Stimulated activated CD4-positive, alpha-beta T cell treated with anti-CD3 and anti-CD28 coated beads, Interleukin-15, amount 100 ng/mL, for 48 hours (primary cell): ENCODE measurements around the gene TRRAP.

ENCODE experiments used
- DNase-seq, 2 donors: peaks; one replicate each; pipeline ENCODE4 v3.0.0-alpha.2; 2020; ENCODE audit warnings: low read depth in 2 of 2

TRRAP gene

DNA sequence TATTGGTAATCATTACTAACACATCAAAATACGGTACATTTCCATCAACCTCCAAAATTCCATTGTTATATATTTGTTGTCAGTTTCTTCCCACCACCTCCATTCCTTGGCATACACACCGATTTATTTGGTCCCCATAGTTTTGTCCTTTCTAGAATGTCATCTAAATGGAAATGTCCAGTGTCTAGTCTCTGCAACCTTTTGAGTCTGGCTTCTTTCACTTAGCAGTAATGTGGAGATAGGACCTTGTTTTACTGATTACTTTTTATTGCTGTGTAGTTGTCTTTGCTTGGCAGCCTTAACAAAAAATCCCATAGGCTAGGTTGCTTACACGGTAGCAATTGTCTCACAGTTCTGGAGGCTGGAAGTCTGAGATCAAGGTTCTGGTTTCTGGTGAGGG is 22.5 kb downstream of the TRRAP start:
- no peak for DNase-seq

DNA sequence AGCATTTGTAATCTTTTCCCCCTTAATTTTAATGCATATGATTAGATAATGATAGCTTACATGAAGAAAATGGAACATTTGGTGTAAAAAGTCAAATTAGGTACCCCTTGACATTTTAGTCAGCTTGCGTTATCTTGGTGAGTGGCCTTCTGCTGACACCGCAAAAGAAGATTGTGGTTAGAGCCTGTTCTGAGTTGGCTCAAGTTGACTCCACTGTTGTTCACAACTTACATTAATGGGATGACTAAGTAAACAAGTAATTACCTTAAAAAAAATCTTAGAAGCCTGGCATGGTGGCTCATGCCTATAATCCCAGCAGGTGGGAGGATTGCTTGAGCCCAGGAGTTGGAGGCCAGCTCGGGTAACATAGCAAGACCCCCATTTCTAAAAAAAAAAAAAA is 24.2 kb downstream of the TRRAP start:
- no peak for DNase-seq

DNA sequence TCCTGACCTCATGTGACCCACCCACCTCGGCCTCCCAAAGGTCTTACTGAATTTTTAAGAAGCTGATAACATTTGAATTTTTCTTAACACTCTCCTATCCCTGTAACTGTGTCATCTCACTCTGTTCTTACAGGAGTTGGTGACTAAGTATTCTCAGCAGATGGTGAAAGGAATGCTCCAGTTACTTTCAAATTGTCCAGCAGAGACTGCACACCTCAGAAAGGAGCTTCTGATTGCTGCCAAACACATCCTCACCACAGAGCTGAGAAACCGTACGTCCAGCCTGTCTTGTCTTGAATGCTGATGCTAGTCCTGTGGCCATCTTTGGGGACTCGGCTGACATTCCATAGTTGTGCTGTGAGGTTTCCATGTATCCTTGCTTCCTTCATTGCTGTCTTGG is 24.9 kb downstream of the TRRAP start:
- DNase-seq, result no peak

DNA sequence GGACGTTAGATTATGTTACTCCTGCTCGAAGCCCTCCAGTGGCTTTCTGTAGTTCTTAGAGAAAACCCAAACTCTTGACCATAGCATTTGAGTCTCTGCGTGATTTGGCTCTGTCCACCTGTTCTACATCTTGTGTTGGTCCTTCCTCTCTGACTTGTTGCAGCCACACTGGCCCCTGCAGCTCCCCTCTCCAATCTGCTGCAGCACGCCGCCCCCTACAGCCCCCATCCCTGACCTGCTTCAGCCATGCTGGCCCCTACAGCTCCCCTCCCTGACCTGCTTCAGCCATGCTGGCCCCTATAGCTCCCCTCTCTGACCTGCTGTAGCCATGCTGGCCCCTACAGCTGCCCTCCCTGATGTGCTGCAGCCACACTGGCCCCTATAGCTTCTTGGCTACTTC is 29.2 kb downstream of the TRRAP start:
- no peak for DNase-seq

DNA sequence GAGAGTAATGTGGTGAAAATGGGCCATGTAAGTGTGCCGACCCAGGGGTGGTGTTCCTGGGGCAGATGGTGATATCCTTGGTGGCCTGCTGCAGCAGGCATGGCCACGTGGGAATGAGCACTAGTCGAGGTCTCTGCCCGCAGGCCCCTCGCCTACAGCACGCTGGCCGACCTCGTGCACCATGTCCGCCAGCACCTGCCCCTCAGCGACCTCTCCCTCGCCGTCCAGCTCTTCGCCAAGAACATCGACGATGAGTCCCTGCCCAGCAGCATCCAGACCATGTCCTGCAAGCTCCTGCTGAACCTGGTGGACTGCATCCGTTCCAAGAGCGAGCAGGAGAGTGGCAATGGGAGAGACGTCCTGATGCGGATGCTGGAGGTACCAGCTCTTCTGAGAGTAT is 30.3 kb downstream of the TRRAP start:
- DNase-seq, result no peak

DNA sequence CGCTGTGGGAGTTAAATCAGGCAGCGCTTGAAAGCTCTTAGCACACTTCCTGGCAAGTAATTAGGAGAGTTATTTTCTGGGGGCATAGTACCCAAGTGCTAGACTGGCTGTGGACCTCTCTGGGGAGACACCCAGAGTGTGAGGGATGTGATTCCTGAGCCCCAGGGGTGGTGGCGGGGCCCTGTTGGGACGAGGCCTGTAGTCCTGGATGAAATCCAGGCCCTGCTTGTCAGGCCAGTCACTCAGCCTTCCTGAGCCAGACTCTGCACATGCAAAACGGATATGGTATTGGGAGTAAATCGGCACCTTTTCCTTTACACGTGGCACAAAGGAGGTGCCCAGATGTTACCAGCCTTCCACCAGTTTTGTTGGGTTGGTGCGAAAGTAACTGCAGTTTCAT is 31.2 kb downstream of the TRRAP start:
- no peak for DNase-seq

DNA sequence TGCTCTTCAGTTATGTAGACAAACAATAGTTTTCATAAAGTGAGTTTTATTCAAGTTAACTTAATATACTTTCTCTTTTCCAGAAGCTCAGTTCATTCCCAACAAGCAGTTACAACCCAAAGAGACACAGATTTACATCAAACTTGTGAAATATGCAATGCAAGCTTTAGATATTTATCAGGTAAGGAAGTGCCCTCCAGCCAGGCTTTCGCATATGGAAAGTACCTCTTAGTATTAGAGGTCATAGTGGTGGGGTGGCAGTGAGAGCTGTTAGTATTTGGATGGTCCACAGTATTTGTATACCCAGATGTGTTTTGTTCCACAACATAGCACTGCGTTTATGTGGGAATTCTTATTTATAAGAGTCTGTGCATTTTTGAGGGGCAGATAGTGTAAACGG is 32.1 kb downstream of the TRRAP start:
- no peak for DNase-seq

DNA sequence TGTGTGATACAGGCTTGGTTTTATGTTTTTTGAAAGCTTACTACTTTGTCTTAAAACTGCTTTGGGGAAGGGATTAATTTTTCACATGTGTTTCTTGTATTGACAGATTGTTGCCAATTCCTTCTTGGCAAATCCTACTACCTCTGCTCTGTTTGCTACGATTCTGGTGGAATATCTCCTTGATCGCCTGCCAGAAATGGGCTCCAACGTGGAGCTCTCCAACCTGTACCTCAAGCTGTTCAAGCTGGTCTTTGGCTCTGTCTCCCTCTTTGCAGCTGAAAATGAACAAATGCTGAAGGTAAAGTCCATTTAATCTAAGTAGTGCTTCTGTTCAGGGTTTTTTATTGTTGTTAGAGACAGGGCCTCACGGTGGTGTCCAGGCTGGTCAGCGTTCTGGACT is 33.6 kb downstream of the TRRAP start:
- no peak for DNase-seq

DNA sequence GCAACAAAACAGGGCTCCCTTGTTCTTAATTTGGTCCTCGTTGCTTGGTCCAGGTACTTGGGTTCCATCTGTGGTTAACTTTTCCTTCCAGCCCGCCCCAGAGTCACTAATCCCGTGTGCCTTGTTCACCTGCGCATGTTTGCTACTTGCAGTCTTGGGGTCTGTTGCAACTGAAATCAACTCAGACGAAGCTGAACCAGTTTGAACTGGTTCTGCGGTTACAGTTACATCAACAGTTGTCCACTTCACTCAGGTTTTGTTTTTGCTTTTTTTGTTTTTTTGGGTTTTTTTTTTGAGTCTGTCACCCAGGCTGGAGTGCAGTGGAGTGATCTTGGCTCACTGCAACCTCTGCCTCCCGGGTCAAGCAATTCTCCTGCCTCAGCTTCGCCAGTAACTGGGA is 34.7 kb downstream of the TRRAP start:
- no peak for DNase-seq

DNA sequence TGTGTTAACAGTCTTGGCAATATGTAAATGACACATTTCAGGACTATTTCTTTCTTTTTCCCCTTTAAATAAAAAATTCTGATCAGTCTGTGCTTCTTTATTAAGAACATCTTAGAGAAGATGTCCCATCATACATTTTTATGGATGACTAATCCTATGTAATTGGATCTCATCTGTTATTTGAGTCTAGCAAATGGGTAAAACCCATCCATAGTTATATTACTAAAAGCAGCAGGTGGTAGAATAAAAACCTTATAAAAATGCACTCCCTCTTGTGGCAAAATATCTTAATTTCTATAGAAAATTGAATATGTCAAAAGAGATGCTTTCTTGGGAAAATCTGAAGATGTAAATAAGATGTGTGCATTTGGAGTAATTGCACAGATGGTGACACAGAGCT is 35.3 kb downstream of the TRRAP start:
- no peak for DNase-seq

DNA sequence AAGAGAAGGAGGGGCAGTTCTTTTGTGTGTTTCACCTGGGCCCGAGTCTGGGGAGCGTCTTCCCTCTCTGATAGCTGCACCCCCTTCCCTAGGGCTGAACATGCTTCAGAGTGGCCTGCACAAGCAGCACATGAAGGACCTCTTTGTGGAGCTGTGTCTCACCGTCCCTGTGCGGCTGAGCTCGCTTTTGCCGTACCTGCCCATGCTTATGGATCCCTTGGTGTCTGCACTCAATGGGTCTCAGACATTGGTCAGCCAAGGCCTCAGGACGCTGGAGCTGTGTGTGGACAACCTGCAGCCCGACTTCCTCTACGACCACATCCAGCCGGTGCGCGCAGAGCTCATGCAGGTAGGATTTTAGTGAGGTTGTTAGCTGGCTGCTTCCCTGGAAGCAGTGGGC is 39.0 kb downstream of the TRRAP start:
- no peak for DNase-seq

DNA sequence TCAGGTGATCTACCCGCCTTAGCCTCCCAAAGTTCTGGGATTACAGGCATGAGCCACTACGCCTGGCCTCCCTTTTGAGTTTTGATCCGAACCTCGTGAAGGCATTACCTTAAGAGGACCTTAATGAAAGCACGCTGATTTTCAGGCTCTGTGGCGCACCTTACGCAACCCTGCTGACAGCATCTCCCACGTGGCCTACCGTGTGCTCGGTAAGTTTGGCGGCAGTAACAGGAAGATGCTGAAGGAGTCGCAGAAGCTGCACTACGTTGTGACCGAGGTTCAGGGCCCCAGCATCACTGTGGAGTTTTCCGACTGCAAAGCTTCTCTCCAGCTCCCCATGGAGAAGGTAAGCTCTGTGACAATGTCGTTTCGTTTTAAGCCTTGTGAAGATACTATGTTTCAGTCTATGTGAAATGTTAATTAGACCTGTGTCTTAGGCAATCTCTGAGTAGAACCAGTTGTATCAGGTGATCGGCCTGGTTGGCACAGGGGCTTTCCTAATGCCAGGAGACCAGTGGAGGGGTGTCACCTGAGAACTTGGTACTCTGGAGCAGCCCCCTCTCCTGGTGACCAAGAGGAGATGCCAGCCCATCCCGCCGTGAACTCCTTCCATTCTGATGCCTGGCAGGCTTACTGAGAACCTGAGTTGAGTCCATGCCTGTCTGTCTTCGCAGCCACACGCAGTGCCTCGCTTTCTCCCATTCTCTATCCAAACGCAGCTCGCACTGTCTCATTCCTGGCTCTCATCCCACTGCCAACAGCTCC is 43.5 kb downstream of the TRRAP start:
- no peak for DNase-seq

DNA sequence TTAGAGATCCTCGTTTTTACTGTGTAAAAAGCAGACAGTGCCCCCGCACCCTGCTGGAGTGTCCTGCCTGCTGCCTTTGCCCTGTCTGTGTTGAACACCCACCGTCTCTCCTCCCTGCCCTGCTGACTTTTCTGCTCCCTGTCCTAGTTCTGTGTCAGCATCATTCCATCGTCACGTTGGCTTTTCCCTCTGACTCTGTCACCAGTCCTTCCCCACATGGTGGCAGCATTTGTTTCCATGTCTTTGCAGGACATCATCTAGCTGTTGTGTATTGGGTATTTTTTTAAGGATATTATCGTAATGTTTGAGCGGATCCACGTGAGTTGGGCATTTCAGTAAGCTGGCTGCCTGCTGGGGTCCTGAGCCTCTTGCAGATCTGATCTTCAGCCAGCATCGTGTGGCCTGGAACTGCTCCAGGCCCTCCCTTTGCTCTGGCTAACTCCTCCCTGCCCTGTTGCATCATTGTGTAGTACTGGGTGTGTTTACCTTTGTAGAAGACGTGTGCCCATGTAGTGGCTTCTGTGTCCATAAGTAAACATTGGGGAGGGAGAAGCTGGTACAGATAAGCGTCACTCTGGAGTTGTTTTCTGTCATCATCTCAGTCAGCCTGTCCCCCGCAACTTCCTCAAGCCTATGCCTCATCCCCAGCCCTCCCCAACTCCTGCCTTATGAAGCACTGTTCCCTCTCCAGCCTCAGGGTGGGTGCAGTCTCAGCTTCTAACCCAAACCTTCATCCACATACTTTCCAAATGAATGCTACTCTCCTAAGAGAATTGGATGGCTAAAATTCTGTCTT is 44.3 kb downstream of the TRRAP start:
- no peak for DNase-seq

DNA sequence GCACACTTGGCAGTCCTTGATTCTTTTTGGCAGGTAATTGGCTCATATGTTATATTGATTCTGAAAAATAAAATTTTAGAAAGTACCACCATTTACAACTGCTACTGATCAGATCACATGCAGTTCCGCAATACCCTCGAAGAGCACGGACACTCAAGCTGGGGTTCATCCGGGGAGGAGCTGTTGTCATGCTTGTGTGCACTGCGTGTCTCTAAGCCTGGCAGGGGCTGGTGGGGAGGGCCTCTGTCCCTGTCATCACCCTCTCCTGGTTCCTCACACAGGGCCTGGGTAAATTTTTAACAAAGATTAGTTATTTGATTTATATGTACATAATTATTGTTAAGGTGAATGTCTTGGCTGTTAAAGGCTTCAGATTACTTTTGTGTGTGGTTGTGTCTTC is 45.2 kb downstream of the TRRAP start:
- no peak for DNase-seq

DNA sequence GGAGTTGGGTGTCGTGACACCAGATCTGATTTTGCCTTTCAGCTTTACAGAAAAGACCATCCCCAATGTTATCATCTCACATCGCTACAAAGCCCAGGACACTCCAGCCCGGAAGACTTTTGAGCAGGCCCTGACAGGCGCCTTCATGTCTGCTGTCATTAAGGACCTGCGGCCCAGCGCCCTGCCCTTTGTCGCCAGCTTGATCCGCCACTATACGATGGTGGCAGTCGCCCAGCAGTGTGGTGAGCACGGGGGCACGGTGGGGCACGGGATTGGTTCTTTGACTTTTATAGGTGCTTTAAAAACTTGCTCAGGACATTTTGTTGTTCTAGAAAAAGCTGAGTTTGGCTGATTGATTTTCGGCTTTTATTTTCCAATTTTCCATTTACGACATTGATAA is 48.8 kb downstream of the TRRAP start:
- no peak for DNase-seq

DNA sequence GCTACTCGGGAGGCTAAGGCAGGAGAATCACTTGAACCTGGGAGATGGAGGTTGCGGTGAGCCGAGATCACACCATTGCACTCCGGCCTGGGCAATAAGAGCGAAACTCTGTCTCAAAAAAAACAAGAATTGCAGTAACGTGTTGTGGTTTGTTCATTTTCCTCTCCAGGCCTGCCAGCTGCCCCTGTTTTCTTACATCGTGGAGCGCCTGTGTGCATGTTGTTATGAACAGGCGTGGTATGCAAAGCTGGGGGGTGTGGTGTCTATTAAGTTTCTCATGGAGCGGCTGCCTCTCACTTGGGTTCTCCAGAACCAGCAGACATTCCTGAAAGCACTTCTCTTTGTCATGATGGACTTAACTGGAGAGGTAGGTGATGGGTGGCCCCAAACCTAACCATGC is 52.1 kb downstream of the TRRAP start:
- DNase-seq, result no peak

DNA sequence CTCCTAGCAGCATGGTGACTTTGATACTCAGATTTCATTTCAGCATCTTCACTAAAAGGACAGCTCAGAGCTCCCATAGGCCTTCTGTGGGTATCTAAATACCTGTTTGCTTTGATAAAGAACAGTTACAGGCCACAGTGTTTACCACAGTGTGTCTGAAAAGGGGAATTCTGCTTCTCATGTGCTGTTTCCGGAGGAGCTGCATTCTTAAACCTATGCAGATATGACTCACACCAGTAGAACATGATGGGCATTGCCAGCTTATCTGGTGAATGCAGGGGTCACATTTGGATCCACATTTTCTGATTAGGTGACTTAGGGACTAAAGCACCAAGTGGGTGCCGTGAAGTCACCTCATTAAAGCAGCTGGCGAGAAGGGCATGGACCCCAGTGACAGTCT is 52.6 kb downstream of the TRRAP start:
- no peak for DNase-seq

DNA sequence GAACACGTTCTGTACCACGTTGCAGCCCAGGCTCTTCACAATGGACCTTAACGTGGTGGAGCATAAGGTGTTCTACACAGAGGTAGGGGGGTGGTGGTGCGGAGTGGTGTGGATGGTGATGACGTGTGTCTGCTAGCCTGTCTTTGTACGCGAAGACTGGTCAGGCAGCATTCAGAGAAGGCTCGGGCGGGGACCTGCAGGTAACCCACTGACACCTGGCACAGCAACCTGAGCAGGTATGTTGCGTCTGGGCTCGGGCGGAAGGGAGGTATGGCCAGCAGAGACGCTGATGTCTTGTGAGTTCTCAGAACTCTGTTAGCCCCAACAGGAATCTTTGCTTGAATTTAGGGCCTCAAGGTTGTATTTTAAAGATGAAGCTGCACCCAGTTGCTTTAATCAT is 55.0 kb downstream of the TRRAP start:
- DNase-seq, result no peak

DNA sequence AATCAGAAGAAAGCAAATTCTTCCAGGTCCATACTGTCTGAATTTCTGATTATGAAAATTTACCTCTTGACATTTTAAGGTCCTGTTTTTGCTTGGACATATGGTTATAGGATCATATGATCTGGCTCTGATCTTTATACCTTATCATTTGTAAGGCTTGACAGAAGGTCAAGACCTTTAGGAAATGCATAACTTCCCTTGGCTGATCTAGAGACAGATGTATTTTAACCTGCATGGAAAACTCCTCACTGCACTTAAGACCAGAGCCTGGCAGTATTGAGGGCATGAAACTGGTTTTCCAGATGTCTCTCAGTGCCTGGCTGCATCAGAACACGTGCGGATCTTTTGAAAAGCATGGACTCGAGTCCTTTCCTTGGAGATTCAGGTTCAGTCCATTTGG is 55.9 kb downstream of the TRRAP start:
- DNase-seq, result no peak

DNA sequence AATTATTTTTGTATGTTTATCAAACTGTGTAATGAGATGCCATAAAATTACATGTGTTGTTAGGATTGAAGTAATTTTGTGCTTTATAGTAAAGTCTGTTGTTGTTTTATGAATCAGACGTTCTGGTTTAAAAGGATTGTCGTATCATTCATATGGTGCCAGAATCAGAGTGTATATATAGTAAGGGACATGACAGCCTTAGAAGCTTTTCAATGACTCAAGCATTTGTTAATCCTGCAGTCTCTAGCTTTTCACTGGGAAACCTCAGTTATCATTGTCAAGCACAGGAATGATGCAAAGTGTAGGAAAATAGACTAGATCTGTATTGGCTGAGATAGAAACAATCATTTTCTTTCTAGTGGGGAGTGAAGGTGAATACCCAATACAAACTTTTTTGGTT is 57.5 kb downstream of the TRRAP start:
- no peak for DNase-seq

DNA sequence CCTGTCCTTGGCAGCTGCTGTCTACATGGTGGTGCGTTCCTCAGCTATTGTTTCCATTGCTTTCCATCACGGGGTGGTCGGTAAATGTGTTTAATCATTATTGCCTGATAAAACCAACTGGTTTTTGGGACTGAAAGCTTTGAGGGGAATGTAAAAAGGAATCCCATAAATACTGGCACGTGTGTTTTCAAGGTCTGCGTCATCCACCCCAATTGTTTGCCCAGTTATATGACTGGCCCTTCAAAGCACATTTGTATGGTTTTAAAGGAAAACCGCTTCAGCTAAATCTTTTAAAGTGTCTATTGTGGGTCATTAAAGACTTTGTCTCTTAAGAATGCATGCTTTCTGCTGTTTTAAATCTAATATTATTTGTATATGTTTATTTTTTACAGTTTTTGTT is 65.0 kb downstream of the TRRAP start:
- DNase-seq, result no peak

DNA sequence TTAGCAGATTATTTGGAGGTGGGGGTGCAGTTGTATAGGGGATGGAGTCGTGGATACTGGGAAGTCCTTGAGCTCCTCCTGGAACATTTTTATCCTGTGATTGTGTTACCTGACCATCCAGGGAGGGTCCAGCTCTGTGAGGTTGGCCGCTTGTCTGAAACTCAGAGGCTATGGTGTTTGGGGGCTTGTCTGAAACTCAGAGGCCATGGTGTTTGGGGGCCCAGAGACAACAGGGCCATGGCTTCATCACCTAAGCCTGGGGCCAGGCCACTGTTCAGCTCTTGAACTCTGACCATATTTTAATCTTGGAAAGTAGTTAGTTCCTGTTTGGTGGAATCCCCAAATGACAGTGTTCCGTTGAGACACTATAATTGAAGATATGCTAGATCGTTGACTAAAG is 66.1 kb downstream of the TRRAP start:
- DNase-seq, result no peak

DNA sequence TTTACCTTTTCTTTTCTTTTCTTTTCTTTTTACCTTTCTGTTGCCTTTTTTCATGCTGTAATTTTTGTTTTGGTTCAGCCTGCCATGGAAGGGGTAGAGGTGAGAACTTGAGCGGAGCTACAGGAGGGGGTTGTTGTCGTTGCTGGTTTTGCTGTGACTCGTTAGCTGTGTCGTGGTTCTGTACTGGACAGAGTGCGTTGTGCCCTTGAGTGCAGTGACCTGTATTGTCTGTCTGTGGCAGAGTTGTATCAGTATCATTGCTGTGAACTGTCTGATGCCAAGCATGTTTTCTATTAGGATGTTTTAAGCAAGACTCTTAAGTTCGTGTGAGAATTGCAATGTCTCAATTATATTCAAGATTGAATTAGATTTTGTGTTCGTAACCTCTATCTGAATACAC is 67.5 kb downstream of the TRRAP start:
- DNase-seq, result no peak

DNA sequence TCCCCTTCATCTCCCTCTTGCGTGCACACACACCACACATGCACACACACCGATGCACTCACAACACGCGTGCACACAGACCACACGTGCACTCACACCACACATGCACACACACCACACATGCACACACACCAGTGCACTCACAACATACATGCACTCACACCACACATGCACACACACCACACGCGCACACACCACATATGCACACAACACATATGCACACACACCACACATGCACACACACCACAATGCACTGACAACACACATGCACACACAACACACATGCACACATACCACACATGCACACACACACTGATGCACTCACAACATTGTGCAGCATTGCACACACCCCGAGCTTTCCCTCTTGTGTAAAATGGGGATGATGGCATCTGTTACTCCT is 68.1 kb downstream of the TRRAP start:
- DNase-seq, result no peak
